OCI-LY7 (cell line): Measurements from ENCODE around the gene PAN3. TPM values are rescaled to one million over a fixed set of nuclear protein-coding genes. Genes with fewer than 3 reads are reported as not detected.

ENCODE experiments used
- BruUV-seq: library from RNA; stranded (reverse); fragments of 400-500 nt; replicated peaks from 2 replicates; lab custom pipeline; 2021; lab: Mats Ljungman, UMichigan
- CTCF ChIA-PET: fragments of 300-600 bp; sonication (Branson Sonifier 250); formaldehyde crosslinking; loops from one replicate; lab custom pipeline; 2022; ENCODE audit warnings: antibody characterized with exemption; ENCODE audit not compliant: unreplicated experiment; lab: Charles Lee
- POLR2A ChIA-PET: fragments of 300-600 bp; sonication (Branson Sonifier 250); formaldehyde crosslinking; loops from one replicate; lab custom pipeline; 2022; ENCODE audit warnings: antibody characterized with exemption; lab: Charles Lee
- DNase-seq: peaks from one replicate; pipeline ENCODE4 v3.0.0-alpha.2; 2015; ENCODE audit warnings: low spot score
- H2AFZ ChIP-seq: fragments of 200-600 bp; sonication (generic), shearing (Covaris generic); 2 replicates; pipeline ENCODE4 v1.6.1; 2014; ENCODE audit warnings: mild to moderate bottlenecking, antibody characterized with exemption, low read length, moderate library complexity
- H3K27ac ChIP-seq: fragments of 200-600 bp; sonication (generic); 2 replicates; pipeline ENCODE4 v1.5.1; 2014; ENCODE audit warnings: mixed run types, low read depth, mild to moderate bottlenecking, moderate library complexity, low read length, inconsistent platforms; ENCODE audit not compliant: poor library complexity, severe bottlenecking
- H3K36me3 ChIP-seq: fragments of 200-600 bp; sonication (generic); 2 replicates; pipeline ENCODE4 v1.6.1; 2014; ENCODE audit warnings: mild to moderate bottlenecking, antibody characterized with exemption, low read length, moderate library complexity, mixed read lengths; ENCODE audit not compliant: insufficient read depth
- H3K4me1 ChIP-seq: fragments of 200-600 bp; sonication (generic); 2 replicates; pipeline ENCODE4 v1.5.1; 2014; ENCODE audit warnings: mild to moderate bottlenecking, low read length; ENCODE audit not compliant: insufficient read depth, poor library complexity, severe bottlenecking
- H3K4me2 ChIP-seq: fragments of 200-600 bp; sonication (generic); 2 replicates; pipeline ENCODE4 v1.6.1; 2014; ENCODE audit warnings: mild to moderate bottlenecking, low read length
- H3K4me3 ChIP-seq: fragments of 200-600 bp; sonication (generic); 2 replicates; pipeline ENCODE4 v1.5.1; 2014; ENCODE audit warnings: mild to moderate bottlenecking, low read depth, low read length; ENCODE audit not compliant: poor library complexity, severe bottlenecking
- H3K79me2 ChIP-seq: fragments of 200-600 bp; sonication (generic); 2 replicates; pipeline ENCODE4 v1.6.1; 2016; ENCODE audit warnings: low read depth, mild to moderate bottlenecking, low read length, moderate library complexity, mixed read lengths; ENCODE audit not compliant: insufficient read depth
- H3K9me2 ChIP-seq: fragments of 200-600 bp; sonication (generic); 2 replicates; pipeline ENCODE4 v1.6.1; 2016; ENCODE audit warnings: mild to moderate bottlenecking, low read length, mixed read lengths; ENCODE audit not compliant: insufficient read depth
- H3K9me3 ChIP-seq: fragments of 200-600 bp; sonication (generic); 2 replicates; pipeline ENCODE4 v1.6.1; 2014; ENCODE audit warnings: mild to moderate bottlenecking, mixed run types, low read length, mixed read lengths
- H4K20me1 ChIP-seq: fragments of 200-600 bp; sonication (generic); 2 replicates; pipeline ENCODE4 v1.6.1; 2014; ENCODE audit warnings: mild to moderate bottlenecking, antibody characterized with exemption, low read length, moderate library complexity, mixed read lengths; ENCODE audit not compliant: insufficient read depth
- EZH2phosphoT487 ChIP-seq: fragments of 200-600 bp; sonication (generic); IDR thresholded peaks from 2 replicates; pipeline ENCODE4 v1.6.1; 2018; ENCODE audit warnings: low read depth, borderline replicate concordance, mild to moderate bottlenecking, mixed run types, antibody characterized with exemption, low read length, moderate library complexity, mixed read lengths
- intact Hi-C: fragments of 100-400 bp; cut with micrococcal nuclease; formaldehyde crosslinking; loops from one replicate; pipeline ENCODE4 v1.10.0; 2022; ENCODE audit not compliant: unreplicated experiment
- total RNA-seq, 2 experiments: library from RNA; depleted of rRNA in 1 of 2; stranded (reverse); fragments of >200 nt in 1 of 2; shearing (Covaris generic) in 1 of 2; gene quantifications; 2 replicates each; pipeline ENCODE4 v1.2.3, GENCODE V29; 2014 to 2022
- TF ChIP-seq, protein P1 (sequence below): fragments of 200-600 bp; sonication (generic); conservative IDR thresholded peaks from 2 replicates; pipeline ENCODE4 v1.5.1; 2014; ENCODE audit warnings: mild to moderate bottlenecking, antibody characterized with exemption, low read length, moderate library complexity, mixed read lengths

Gene PAN3
- total RNA-seq, 2 experiments from 2014 or later, result 20.4 to 54.8 TPM

DNA sequence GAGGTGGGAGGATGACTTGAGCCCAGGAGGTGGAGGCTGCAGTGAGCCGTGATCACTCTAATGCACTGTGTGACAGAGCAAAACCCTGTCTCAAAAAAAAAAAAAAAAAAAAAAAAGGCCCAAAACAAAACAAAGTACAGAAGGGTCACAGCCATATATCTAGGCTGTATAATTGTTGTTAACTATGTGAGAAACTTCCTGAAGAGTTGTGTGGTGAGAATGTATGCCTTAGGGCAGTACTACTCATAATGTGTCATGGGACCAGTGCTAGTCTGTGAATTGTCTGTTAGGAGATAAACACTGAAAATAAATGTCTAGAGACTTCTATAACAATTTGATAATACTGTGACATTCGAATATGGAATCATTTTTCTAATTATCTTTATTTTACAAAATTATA lies 43.1 kb downstream of the PAN3 start:
- H2AFZ ChIP-seq, result no peak overlapping the region
- H4K20me1 ChIP-seq, result no peaks in the 10 kb centered on the region
- ChIA-PET POLR2A (interaction anchor here (1.2 kb wide), 1 partner anchor 11 kb away, joined by 3 read pairs; no protein-coding TSS in a partner anchor), CTCF (no interaction called here)
- H3K79me2 ChIP-seq, result no peaks in the 10 kb centered on the region
- no peaks in the 10 kb centered on the region for H3K9me2 ChIP-seq
- no peak overlapping the region for H3K27ac ChIP-seq
- peaks cover 28% of the 10 kb centered on the region for H3K36me3 ChIP-seq
- no peaks in the 10 kb centered on the region for H3K9me3 ChIP-seq
- H3K4me2 ChIP-seq, result no peak overlapping the region
- no peak overlapping the region for H3K4me3 ChIP-seq
- H3K4me1 ChIP-seq, result no peaks in the 10 kb centered on the region
- TF ChIP-seq, protein P1, sequence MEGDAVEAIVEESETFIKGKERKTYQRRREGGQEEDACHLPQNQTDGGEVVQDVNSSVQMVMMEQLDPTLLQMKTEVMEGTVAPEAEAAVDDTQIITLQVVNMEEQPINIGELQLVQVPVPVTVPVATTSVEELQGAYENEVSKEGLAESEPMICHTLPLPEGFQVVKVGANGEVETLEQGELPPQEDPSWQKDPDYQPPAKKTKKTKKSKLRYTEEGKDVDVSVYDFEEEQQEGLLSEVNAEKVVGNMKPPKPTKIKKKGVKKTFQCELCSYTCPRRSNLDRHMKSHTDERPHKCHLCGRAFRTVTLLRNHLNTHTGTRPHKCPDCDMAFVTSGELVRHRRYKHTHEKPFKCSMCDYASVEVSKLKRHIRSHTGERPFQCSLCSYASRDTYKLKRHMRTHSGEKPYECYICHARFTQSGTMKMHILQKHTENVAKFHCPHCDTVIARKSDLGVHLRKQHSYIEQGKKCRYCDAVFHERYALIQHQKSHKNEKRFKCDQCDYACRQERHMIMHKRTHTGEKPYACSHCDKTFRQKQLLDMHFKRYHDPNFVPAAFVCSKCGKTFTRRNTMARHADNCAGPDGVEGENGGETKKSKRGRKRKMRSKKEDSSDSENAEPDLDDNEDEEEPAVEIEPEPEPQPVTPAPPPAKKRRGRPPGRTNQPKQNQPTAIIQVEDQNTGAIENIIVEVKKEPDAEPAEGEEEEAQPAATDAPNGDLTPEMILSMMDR, result no peak
- no peak for TF ChIP-seq EZH2phosphoT487
- DNase-seq, result no peak
- intact Hi-C loops, result no loop called here
- BruUV-seq, result no TSS peak

DNA sequence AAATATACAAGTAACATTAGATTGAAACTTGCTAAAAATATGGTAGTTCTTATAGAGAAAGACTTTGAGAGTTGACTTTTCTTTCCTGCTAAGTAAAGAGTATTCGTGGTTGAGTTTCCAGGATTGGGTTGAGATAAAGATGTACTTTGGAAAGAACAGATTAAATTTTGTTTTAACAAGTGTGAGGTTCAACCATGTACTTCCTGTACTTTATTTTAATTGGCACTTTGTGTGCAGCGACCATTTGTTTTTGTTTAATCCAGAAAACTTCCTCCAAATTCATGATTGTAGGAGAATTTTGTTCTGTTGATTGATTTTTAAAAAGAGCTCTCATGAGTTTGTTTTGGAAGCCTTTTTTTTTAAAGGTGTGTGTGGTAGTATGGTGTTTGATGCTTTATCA lies 46.9 kb downstream of the PAN3 start:
- no peaks in the 10 kb centered on the region for H3K4me1 ChIP-seq
- H3K36me3 ChIP-seq, result peaks cover 11% of the 10 kb centered on the region
- intact Hi-C loops, result no loop called here
- POLR2A ChIA-PET, result interaction anchor here (0.7 to 1.8 kb wide), 4 partner anchors 17 to 1370 kb away, joined by 3 to 6 read pairs (median 4); no protein-coding TSS in a partner anchor
- TF ChIP-seq EZH2phosphoT487, result no peak
- no peaks in the 10 kb centered on the region for H4K20me1 ChIP-seq
- H3K9me2 ChIP-seq, result no peaks in the 10 kb centered on the region
- DNase-seq, result no peak
- no peak overlapping the region for H3K4me3 ChIP-seq
- H2AFZ ChIP-seq, result no peak overlapping the region
- no TSS peak for BruUV-seq
- no peaks in the 10 kb centered on the region for H3K9me3 ChIP-seq
- H3K4me2 ChIP-seq, result no peak overlapping the region
- no peak overlapping the region for H3K27ac ChIP-seq
- CTCF ChIA-PET, result no interaction called here
- no peaks in the 10 kb centered on the region for H3K79me2 ChIP-seq

DNA sequence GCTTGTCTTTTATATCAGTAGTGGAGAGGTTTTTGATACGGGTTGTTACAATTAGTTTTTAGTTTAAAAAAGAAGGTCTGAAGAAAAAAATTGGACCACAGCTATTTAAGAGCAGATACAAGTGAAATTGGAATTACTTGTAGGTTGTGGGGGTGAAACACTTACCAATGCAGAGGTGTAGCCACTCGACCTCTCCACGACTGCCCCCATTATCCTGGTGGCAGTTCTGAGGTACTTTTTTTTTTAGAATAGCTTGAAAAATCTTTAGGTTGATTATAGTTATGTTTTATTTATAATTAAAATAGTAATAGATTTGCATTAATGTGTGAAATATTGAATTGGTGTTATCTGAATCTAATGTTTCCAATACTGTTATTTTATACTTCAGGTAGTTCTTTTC lies 60.7 kb downstream of the PAN3 start:
- H3K4me1 ChIP-seq, result no peaks in the 10 kb centered on the region
- no peaks in the 10 kb centered on the region for H3K9me3 ChIP-seq
- no peak for TF ChIP-seq EZH2phosphoT487
- TF ChIP-seq, protein P1, result no peak
- POLR2A ChIA-PET, result interaction anchor here (0.6 to 1.2 kb wide), 6 partner anchors 10 to 456 kb away, joined by 3 to 6 read pairs (median 4); no protein-coding TSS in a partner anchor
- no peak overlapping the region for H3K4me3 ChIP-seq
- DNase-seq, result no peak
- H2AFZ ChIP-seq, result no peak overlapping the region
- no peak overlapping the region for H3K4me2 ChIP-seq
- no peaks in the 10 kb centered on the region for H4K20me1 ChIP-seq
- peaks cover 45% of the 10 kb centered on the region for H3K36me3 ChIP-seq
- H3K79me2 ChIP-seq, result no peaks in the 10 kb centered on the region
- intact Hi-C loops, result no loop called here
- no peaks in the 10 kb centered on the region for H3K9me2 ChIP-seq
- H3K27ac ChIP-seq, result no peak overlapping the region
- CTCF ChIA-PET, result no interaction called here
- no TSS peak for BruUV-seq
